Astrocyte of the cerebellum (primary cell): ENCODE data around the gene MRPS16.

Experiments used
- DNase-seq: peaks from one replicate; pipeline ENCODE4 v3.0.0-alpha.2; 2011; ENCODE audit warnings: low read depth
- H3K4me3 ChIP-seq: 2 replicates; pipeline ENCODE4 v1.5.1; 2011; ENCODE audit warnings: mild to moderate bottlenecking, low read depth, low read length, moderate library complexity
- in situ Hi-C: cut with HindIII; loops from 2 replicates; pipeline ENCODE4 v1.10.0; 2017; ENCODE audit warnings: low sequenced_read_pairs
- TF ChIP-seq, protein P1 (sequence below): IDR thresholded peaks from 2 replicates; pipeline ENCODE4 v1.5.1; 2012; ENCODE audit warnings: low read length, low read depth, moderate library complexity, mild to moderate bottlenecking; ENCODE audit errors: missing control alignments

MRPS16 gene

DNA sequence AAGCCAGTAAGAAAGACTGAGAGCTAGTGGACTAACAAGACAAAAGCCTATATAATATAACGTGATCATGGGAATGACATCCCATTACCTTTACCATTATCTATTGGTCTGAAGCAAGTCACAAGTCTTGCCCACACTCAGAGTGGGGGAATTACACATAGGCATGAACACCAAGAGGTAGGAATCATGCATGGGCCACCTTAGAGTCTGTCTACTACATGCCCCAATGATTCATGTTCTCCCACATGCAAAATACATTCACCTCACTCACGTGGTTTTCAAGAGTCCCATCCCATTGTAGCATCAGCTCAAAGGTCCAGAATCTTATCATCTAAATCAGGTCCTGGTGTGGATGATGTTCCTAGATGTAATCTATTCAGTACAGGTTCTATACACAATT, 34.8 kb downstream of the MRPS16 start:
- TF ChIP-seq, protein P1, sequence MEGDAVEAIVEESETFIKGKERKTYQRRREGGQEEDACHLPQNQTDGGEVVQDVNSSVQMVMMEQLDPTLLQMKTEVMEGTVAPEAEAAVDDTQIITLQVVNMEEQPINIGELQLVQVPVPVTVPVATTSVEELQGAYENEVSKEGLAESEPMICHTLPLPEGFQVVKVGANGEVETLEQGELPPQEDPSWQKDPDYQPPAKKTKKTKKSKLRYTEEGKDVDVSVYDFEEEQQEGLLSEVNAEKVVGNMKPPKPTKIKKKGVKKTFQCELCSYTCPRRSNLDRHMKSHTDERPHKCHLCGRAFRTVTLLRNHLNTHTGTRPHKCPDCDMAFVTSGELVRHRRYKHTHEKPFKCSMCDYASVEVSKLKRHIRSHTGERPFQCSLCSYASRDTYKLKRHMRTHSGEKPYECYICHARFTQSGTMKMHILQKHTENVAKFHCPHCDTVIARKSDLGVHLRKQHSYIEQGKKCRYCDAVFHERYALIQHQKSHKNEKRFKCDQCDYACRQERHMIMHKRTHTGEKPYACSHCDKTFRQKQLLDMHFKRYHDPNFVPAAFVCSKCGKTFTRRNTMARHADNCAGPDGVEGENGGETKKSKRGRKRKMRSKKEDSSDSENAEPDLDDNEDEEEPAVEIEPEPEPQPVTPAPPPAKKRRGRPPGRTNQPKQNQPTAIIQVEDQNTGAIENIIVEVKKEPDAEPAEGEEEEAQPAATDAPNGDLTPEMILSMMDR: no peak
- in situ Hi-C loops: no loop called here
- no peak overlapping the region for H3K4me3 ChIP-seq
- no peak for DNase-seq

DNA sequence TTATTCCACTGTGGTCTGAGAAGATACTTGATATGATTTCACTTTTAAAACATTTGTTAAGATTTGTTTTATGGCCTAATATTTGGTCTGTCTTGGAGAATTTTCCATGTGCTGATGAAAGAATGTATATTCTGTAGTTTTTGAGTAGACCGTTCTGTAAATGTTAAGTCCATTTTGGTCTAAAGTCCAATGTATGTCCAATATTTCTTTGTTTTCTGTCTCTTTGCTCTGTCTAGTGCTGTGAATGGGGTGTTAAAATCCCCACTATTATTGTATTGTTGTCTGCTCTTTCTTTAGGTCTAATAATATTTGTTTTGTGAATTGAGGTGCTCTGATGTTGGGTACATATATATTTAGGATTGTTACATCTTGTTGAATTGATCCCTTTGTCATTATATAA, 36.7 kb downstream of the MRPS16 start:
- H3K4me3 ChIP-seq: no peak overlapping the region
- in situ Hi-C loops: no loop called here
- no peak for DNase-seq
- TF ChIP-seq, protein P1: no peak

DNA sequence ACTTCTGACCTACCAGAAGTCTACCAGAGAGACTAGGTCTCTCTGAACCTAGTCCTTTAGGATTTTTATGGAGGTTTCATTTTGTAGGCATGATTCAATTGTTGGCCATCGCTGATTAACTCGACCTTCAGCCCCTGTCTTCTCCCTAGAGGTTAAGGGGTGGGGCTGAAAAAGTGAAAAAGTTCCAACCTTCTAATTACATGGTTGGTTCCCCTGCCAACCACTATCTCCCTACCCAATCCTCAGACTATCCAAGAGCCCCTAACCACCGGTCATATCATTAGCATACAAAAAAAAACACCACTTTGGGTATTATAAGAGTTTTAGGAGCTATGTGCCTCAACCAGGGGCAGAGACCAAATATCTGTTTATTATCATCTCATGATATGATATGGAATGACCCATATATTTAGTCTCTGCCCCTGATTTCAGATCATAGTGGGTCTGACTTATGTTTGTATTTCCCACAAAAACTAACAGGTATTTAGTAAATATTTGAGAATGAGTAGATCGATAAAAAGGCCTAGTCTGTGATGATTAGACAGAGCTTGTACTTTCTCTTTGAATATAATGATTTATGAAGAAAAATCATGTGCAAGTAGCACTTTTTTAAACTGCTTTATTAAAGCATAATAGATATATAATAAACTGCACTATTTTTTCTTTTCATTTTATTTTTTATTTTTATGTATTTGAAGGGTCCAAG, 41.2 kb downstream of the MRPS16 start:
- TF ChIP-seq, protein P1: no peak
- no peak overlapping the region for H3K4me3 ChIP-seq
- no peak for DNase-seq
- in situ Hi-C loops: no loop called here

DNA sequence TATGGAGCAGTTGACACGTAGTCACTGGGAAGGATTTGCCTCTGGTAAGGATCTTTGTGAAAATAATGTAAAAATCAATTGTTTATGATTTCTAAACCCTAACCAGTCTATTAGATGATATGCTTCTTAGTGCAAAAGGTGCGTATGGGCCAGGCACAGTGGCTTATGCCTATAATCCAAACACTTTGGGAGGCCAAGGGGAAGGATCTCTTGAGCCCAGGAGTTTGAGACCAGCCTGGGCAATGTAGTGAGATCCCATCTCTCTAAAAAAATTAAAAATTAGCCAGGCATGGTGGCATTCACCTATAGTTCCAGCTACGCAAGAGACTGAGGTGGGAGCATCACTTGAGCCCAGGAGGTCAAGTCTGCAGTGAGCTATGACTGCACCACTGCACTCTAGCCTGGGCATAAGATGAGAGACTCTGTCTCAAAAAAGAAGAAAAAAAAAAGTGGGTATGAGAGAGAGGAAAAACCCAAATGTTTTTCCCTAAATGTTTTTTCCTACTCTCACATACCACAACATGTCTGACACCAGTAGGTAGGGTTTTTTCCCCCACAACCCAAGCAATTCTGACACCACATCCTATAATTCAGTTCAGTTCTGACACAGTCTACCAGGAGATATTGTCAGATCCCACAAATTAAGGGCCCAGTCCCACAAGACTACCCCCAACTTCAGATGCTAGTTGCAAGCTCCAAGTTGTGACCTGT, 41.9 kb downstream of the MRPS16 start:
- TF ChIP-seq, protein P1: no peak
- in situ Hi-C loops: no loop called here
- no peak for DNase-seq
- H3K4me3 ChIP-seq: no peak overlapping the region

DNA sequence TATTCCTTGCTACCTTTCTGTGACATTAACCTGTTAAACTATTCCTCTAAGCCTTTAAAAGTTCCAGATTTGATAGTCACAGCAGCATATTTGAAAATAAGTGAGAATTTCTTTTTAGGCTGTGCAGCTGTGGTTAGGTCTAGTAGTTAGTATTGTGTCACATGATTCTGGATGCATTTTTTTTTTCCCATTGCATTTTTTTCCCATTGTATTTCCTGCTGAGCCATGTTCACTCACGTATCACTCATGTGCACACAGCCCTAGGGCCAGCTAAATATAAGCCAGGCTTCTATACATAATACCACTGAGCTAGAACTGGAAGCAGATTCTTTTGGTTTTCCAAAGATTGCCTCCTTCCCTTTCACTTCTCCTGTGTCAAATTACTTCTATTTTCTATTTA, 42.7 kb downstream of the MRPS16 start:
- peak; percentile 13 for DNase-seq
- TF ChIP-seq, protein P1: no peak
- in situ Hi-C loops: no loop called here
- H3K4me3 ChIP-seq: no peak overlapping the region

DNA sequence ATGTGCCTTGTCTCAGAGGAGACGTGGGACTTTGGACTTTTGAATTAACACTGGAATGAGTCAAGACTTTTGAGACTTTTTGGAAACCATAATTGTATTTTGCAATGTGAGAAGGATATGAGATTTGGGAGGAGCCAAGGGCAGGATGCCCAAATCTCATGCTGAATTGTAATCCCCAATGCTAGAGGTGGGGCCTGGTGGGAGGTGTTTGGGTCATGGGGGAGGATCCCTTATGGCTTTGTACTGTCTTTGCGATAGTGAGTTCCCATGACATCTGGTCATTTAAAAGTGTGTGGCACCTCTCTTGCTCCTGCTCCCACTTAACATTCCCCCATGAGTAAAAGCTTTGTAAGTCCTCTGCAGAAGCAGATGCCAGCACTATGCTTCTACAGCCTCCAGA, 44.6 kb downstream of the MRPS16 start:
- DNase-seq: no peak
- TF ChIP-seq, protein P1: no peak
- no peak overlapping the region for H3K4me3 ChIP-seq
- in situ Hi-C loops: no loop called here
